Immature natural killer cell (primary cell): ENCODE data around the gene PLCB4. TPM values are rescaled to one million over a fixed set of nuclear protein-coding genes. Genes with fewer than 3 reads are reported as not detected.

Source experiments
- DNase-seq, 3 donors: peaks; one replicate each; pipeline ENCODE4 v3.0.0; 2022; ENCODE audit warnings: mixed read lengths in 1 of 3
- H3K27ac Mint-ChIP-seq, 6 donors: one replicate each; pipeline ENCODE4 v1.8.0; 2020; ENCODE audit warnings: mixed read lengths in 6 of 6, mild to moderate bottlenecking in 5 of 6, inconsistent platforms in 4 of 6, moderate library complexity in 3 of 6
- H3K27me3 Mint-ChIP-seq, 3 donors: one replicate each; pipeline ENCODE4 v1.8.0; 2020 to 2021; ENCODE audit warnings: low read depth in 3 of 3, mild to moderate bottlenecking in 3 of 3, mixed read lengths in 3 of 3, moderate library complexity in 3 of 3, inconsistent platforms in 1 of 3
- H3K36me3 Mint-ChIP-seq, 3 donors: one replicate each; pipeline ENCODE4 v1.8.0; 2020; ENCODE audit warnings: mixed read lengths in 3 of 3, inconsistent platforms in 2 of 3, mild to moderate bottlenecking in 2 of 3
- H3K4me1 Mint-ChIP-seq, 2 donors: one replicate each; pipeline ENCODE4 v1.8.0; 2020; ENCODE audit warnings: inconsistent platforms in 2 of 2, mild to moderate bottlenecking in 2 of 2, mixed read lengths in 2 of 2, moderate library complexity in 1 of 2
- H3K4me3 Mint-ChIP-seq, 5 donors: one replicate each; pipeline ENCODE4 v1.8.0; 2020; ENCODE audit warnings: mild to moderate bottlenecking in 5 of 5, mixed read lengths in 5 of 5, inconsistent platforms in 3 of 5, moderate library complexity in 3 of 5
- H3K9me3 Mint-ChIP-seq, 6 donors: one replicate each; pipeline ENCODE4 v1.8.0; 2020; ENCODE audit warnings: mild to moderate bottlenecking in 6 of 6, mixed read lengths in 6 of 6, inconsistent platforms in 4 of 6, moderate library complexity in 3 of 6
- polyA plus RNA-seq, 3 donors: library from polyadenylated mRNA; unstranded; fragments of 300-500 nt; fragmentation: Illumina TruSeq; gene quantifications; one replicate each; pipeline ENCODE4 v1.2.3, GENCODE V29; 2021

PLCB4 gene
- polyA plus RNA-seq, 3 donors from 2014 or later: not detected

GRCh38 chr20:9198460-9198859 lies 129.6 kb downstream of the PLCB4 start:
- Mint-ChIP-seq H3K4me1 (no peaks in the 10 kb centered on the region), H3K27ac (no peak overlapping the region)

GRCh38 chr20:9200196-9200595 lies 131.3 kb downstream of the PLCB4 start:
- no peak for DNase-seq
- H3K36me3 Mint-ChIP-seq: no peaks in the 10 kb centered on the region
- no peaks in the 10 kb centered on the region for H3K4me1 Mint-ChIP-seq
- H3K27ac Mint-ChIP-seq: no peak overlapping the region
- peaks cover 0 to 3% (median 2%) of the 10 kb centered on the region in 3 donors for H3K27me3 Mint-ChIP-seq
- no peak overlapping the region for H3K4me3 Mint-ChIP-seq
- H3K9me3 Mint-ChIP-seq: peaks cover 0 to 9% (median 2%) of the 10 kb centered on the region in 6 donors

More at GRCh38 chr20:9198460-9198859, 129.6 kb downstream of the PLCB4 start:
- H3K4me3 Mint-ChIP-seq: no peak overlapping the region
- no peaks in the 10 kb centered on the region for H3K36me3 Mint-ChIP-seq
- peaks cover 0 to 9% (median 5%) of the 10 kb centered on the region in 6 donors for H3K9me3 Mint-ChIP-seq
- no peak for DNase-seq
- peaks cover 0 to 3% (median 0%) of the 10 kb centered on the region in 3 donors for H3K27me3 Mint-ChIP-seq

DNA sequence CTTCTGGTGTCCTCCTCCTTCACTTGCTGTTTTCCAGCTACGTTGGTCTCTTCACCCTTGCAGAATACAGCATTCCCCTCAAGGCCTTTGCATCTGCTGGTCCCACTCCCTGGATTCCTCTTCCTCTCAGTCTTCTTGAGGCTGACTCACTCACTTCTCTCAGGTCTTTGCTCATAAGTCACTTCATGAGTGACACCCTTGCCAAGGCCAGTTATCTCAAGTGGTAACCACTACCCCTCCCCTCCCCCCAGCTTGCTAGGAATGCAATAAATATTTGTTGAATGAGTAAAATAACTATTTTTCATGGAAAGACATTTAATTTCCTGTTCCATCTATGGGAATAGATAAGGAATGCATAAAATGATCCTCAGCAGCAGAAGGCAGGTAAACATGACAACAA lies 131.7 kb downstream of the PLCB4 start:
- H3K27ac Mint-ChIP-seq: no peak overlapping the region
- H3K9me3 Mint-ChIP-seq: peaks cover 0 to 9% (median 2%) of the 10 kb centered on the region in 6 donors
- no peaks in the 10 kb centered on the region for H3K4me1 Mint-ChIP-seq

DNA sequence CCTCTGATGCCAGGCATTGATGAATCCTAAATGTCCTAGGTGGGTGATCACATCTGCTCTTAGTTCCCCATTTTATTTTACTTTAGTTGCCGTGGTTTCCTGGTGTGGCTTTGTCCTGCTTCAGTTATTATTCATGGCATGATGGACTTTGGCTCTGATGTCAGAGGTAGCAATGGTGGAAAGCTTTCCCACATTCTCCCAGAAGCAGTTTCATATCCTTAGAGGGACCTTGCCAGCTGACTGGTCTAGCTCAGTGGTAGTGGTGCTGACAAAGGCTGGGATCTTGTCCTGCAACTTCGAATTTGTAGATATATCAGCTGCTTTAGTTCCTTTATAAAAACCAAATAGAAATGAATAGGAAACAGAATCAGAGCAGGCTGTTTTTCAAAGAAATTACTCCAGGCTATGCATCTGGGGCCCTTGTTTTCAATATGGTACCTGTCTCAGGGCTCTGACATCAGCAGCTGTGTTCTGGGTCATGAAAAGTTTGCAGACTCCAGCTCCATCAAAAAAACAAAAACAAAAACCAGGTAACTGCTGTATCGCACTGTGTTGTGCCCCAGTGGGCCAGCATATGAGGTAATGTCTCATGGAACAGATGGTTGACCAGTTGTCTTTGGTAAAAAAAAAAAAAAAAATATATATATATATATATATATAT lies 133.7 kb downstream of the PLCB4 start:
- no peak for DNase-seq
- Mint-ChIP-seq H3K27ac (no peak overlapping the region), H3K4me3 (no peak overlapping the region), H3K9me3 (peaks cover 0 to 11% (median under 1%) of the 10 kb centered on the region in 6 donors), H3K36me3 (no peaks in the 10 kb centered on the region), H3K4me1 (no peaks in the 10 kb centered on the region), H3K27me3 (peaks cover 0 to 2% (median 0%) of the 10 kb centered on the region in 3 donors)

More for the DNA sequence above, 131.7 kb downstream of the PLCB4 start:
- Mint-ChIP-seq H3K27me3 (peaks cover 0 to 2% (median 0%) of the 10 kb centered on the region in 3 donors), H3K36me3 (no peaks in the 10 kb centered on the region), H3K4me3 (no peak overlapping the region)
- no peak for DNase-seq

DNA sequence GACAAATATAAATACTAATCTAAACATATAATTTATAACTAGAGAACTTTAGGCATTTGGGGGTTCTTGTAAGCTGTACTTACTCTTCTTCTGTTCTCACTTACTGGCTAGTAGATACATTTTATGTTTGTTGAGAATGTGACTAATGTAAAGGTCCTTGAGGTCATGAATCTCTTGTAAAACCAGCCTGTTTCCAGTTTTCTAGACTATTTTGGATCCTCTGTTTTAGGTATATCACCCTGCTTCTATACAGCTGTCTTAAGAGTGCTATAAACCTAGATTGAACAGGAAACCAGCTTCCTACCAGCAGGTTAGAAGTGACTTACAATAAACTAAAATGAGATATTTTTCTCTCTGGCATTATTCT lies 134.2 kb downstream of the PLCB4 start:
- Mint-ChIP-seq H3K4me1 (no peaks in the 10 kb centered on the region), H3K4me3 (no peak overlapping the region), H3K9me3 (peaks cover 0 to 12% (median under 1%) of the 10 kb centered on the region in 6 donors), H3K27me3 (peaks cover 0 to 2% (median 0%) of the 10 kb centered on the region in 3 donors), H3K27ac (no peak overlapping the region), H3K36me3 (no peaks in the 10 kb centered on the region)
- no peak for DNase-seq

DNA sequence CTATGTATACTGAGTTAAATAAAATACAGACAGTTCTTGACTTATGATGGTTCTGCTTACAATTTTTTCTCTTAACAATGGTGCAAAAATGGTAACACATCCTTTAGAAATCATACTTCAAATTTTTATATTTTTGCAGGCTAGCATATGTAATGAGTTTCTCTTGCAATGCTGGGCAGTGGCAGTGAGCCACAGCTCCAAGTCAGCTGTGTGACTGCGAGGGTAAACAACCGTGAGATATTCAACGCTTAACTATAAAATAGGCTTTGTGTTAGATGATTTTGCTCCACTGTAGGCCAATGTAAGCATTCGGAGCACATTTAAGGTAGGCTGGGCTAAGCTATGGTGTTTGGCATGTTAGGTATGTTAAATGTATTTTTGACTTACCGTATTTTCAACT lies 136.1 kb downstream of the PLCB4 start:
- Mint-ChIP-seq H3K27ac (no peak overlapping the region), H3K4me3 (no peak overlapping the region), H3K4me1 (no peaks in the 10 kb centered on the region)

GRCh38 chr20:9206486-9206885 lies 137.6 kb downstream of the PLCB4 start:
- DNase-seq: no peak

More for the DNA sequence above, 136.1 kb downstream of the PLCB4 start:
- Mint-ChIP-seq H3K9me3 (peaks cover 0 to 8% (median 2%) of the 10 kb centered on the region in 6 donors), H3K27me3 (peaks cover 0 to 2% (median 0%) of the 10 kb centered on the region in 3 donors), H3K36me3 (no peaks in the 10 kb centered on the region)
- DNase-seq: no peak

GRCh38 chr20:9207253-9207652 lies 138.4 kb downstream of the PLCB4 start:
- peaks cover 0 to 8% (median 3%) of the 10 kb centered on the region in 6 donors for H3K9me3 Mint-ChIP-seq
- DNase-seq: no peak
- no peaks in the 10 kb centered on the region for H3K4me1 Mint-ChIP-seq
- H3K36me3 Mint-ChIP-seq: no peaks in the 10 kb centered on the region
- H3K27ac Mint-ChIP-seq: no peak overlapping the region
- H3K4me3 Mint-ChIP-seq: no peak overlapping the region
- H3K27me3 Mint-ChIP-seq: peaks cover 0 to 4% (median 0%) of the 10 kb centered on the region in 3 donors

More at GRCh38 chr20:9206486-9206885, 137.6 kb downstream of the PLCB4 start:
- no peak overlapping the region for H3K4me3 Mint-ChIP-seq
- no peaks in the 10 kb centered on the region for H3K4me1 Mint-ChIP-seq
- H3K27me3 Mint-ChIP-seq: peaks cover 0 to 4% (median 0%) of the 10 kb centered on the region in 3 donors
- H3K9me3 Mint-ChIP-seq: peaks cover 0 to 8% (median 3%) of the 10 kb centered on the region in 6 donors
- H3K36me3 Mint-ChIP-seq: no peaks in the 10 kb centered on the region
- no peak overlapping the region for H3K27ac Mint-ChIP-seq

DNA sequence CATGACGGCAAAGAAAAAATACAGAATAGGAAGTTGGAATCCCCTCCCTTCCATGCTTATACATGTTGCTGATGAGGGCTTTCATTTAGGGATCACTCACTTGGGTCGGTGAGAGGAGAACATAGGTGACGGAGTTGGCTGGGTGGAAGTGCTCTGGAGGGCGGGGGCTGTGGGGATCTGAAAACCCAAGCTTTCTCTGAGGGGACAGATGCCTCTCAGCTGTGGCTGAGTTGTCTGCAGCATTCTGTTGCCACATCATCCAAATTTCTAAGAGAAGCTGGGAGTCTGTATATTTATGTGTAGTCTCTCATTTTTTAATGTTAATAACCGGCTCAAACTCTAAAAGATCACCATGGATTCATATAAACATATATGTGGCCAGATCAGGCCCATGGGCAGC lies 141.5 kb downstream of the PLCB4 start:
- peaks cover 0 to 2% (median 0%) of the 10 kb centered on the region in 3 donors for H3K27me3 Mint-ChIP-seq
- peaks cover 0 to 15% (median 3%) of the 10 kb centered on the region in 6 donors for H3K9me3 Mint-ChIP-seq
- no peaks in the 10 kb centered on the region for H3K36me3 Mint-ChIP-seq
- H3K4me1 Mint-ChIP-seq: no peaks in the 10 kb centered on the region
- no peak overlapping the region for H3K4me3 Mint-ChIP-seq
- DNase-seq: no peak
- no peak overlapping the region for H3K27ac Mint-ChIP-seq

- no peaks in the 10 kb centered on the region for H3K4me1 Mint-ChIP-seq
- H3K4me3 Mint-ChIP-seq: no peak overlapping the region
- no peak overlapping the region for H3K27ac Mint-ChIP-seq
- DNase-seq: no peak
- no peaks in the 10 kb centered on the region for H3K36me3 Mint-ChIP-seq
- peaks cover 0 to 15% (median 3%) of the 10 kb centered on the region in 6 donors for H3K9me3 Mint-ChIP-seq
- peaks cover 0 to 2% (median 0%) of the 10 kb centered on the region in 3 donors for H3K27me3 Mint-ChIP-seq
Observed at GRCh38 chr20:9211016-9211760, 142.3 kb downstream of the PLCB4 start.

DNA sequence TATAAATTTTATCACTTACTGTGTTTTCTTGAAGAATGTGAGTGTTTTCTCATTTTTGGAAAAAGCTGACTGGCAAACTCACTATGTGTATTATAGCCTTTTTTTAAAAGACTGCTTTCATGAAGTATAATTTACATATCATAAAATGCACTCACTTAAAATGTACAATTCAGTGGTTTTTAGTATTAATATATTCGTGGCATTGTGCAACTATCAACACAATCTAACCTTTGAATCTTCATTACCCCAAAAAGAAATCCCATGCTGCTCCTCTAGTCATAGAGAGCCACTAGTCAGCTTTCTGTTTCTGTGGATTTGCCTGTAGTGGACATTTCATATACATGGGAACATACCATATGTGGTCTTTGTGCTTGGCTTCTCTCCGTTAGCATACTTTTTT lies 143.8 kb downstream of the PLCB4 start:
- no peak overlapping the region for H3K4me3 Mint-ChIP-seq
- peaks cover 0 to 2% (median 0%) of the 10 kb centered on the region in 3 donors for H3K27me3 Mint-ChIP-seq
- no peak overlapping the region for H3K27ac Mint-ChIP-seq
- peaks cover 0 to 15% (median 3%) of the 10 kb centered on the region in 6 donors for H3K9me3 Mint-ChIP-seq
- H3K36me3 Mint-ChIP-seq: no peaks in the 10 kb centered on the region
- H3K4me1 Mint-ChIP-seq: no peaks in the 10 kb centered on the region
- DNase-seq: no peak

- Mint-ChIP-seq H3K36me3 (no peaks in the 10 kb centered on the region), H3K4me1 (no peaks in the 10 kb centered on the region), H3K27ac (no peak overlapping the region), H3K9me3 (peaks cover 0 to 11% (median 4%) of the 10 kb centered on the region in 6 donors), H3K27me3 (peaks cover 0 to 2% (median 0%) of the 10 kb centered on the region in 3 donors), H3K4me3 (no peak overlapping the region)
- DNase-seq: no peak
Observed at GRCh38 chr20:9214685-9215084, 145.8 kb downstream of the PLCB4 start.

- Mint-ChIP-seq H3K27me3 (no peaks in the 10 kb centered on the region), H3K4me1 (no peaks in the 10 kb centered on the region), H3K36me3 (no peaks in the 10 kb centered on the region), H3K4me3 (no peak overlapping the region), H3K9me3 (peaks cover 0 to 12% (median 2%) of the 10 kb centered on the region in 6 donors), H3K27ac (no peak overlapping the region)
- DNase-seq: no peak
Observed at GRCh38 chr20:9215539-9215938, 146.7 kb downstream of the PLCB4 start.

DNA sequence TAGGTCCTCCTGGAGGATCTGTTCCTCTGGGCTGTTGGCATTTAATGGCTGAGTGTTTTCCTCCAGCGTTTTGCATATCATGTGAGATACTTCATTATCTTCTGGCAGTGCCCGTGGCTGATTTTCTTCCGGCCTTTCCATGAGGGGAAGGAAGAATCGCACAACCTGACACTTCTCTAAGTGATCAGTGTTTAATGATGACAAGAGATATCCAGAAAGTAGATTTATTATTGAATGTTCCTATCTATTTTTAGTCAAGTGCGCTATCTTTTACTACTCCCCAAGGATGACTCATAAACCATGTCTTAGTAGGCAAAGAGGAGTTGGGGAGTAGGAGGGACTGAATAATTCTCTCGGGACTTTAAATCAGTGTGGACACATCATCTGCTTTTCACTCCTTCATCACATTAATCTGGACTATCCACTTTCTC lies 149.7 kb downstream of the PLCB4 start:
- Mint-ChIP-seq H3K4me3 (no peak overlapping the region), H3K27me3 (no peaks in the 10 kb centered on the region), H3K27ac (no peak overlapping the region), H3K9me3 (peaks cover 0 to 12% (median 2%) of the 10 kb centered on the region in 6 donors), H3K36me3 (no peaks in the 10 kb centered on the region), H3K4me1 (no peaks in the 10 kb centered on the region)
- DNase-seq: no peak
